ES-I3 (cell line): ENCODE results near the gene XPA.

Source experiments
- H3K36me3 ChIP-seq: 2 replicates; pipeline ENCODE4 v1.6.1; 2013; ENCODE audit warnings: mild to moderate bottlenecking, low read length, control low read depth, moderate library complexity; ENCODE audit not compliant: insufficient read depth
- H3K4me1 ChIP-seq: 2 replicates; pipeline ENCODE4 v1.6.1; 2013; ENCODE audit warnings: mild to moderate bottlenecking, control low read depth, low read length; ENCODE audit not compliant: insufficient read depth
- H3K9ac ChIP-seq: 2 replicates; pipeline ENCODE4 v1.6.1; 2013; ENCODE audit warnings: low read depth, mild to moderate bottlenecking, low read length, moderate library complexity
- H3K9me3 ChIP-seq: 2 replicates; pipeline ENCODE4 v1.6.1; 2013; ENCODE audit warnings: mild to moderate bottlenecking, low read length, moderate library complexity; ENCODE audit not compliant: control insufficient read depth, insufficient read depth

XPA gene

DNA sequence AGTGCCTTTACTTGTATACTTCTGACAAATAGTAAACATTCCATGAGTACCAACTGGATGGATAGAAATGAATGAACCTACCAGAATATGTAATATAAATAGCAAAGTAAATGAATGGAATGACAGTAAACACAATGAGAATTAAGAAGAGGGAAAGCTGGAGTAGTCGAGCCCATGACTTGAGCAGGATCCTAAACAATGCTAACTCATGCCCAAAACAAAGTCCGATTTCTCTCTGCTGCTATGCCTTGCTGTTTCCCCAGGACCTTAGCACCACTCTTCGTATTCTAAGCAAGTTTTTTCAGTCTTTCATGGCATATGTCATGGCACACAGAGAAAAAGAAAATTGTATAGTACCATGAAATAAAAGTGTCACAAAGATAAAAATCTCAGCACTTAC lies 1.8 kb downstream of the XPA start:
- Histone ChIP-seq H3K4me1 (peaks cover 9% of the 10 kb centered on the region; the same call in 1 of the 2 replicates), H3K9me3 (no peaks in the 10 kb centered on the region), H3K9ac (no peak overlapping the region), H3K36me3 (no peaks in the 10 kb centered on the region)

DNA sequence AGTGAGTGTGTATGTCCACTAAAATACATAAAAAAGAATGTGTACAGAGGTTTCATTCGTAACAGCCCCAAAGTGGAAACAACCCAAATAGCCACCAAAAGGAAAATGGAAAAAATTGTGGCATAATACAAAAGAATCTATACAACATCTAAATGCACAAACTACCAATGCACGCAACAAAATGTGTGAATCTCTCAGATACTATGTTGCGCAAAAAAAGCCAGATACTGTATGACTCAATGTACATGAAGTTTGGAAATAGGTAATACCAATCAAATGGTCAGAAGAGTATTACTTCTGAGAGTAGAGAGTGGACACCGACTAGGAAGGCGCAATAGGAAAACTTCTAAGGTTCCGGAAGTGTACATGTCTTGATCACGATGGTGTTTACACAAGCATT lies 2.4 kb downstream of the XPA start:
- Histone ChIP-seq H3K4me1 (peaks cover 9% of the 10 kb centered on the region; the same call in 1 of the 2 replicates), H3K9me3 (no peaks in the 10 kb centered on the region), H3K9ac (no peak overlapping the region)

GRCh38 chr9:97689401-97690180 lies 7.5 kb downstream of the XPA start:
- Histone ChIP-seq H3K9me3 (no peaks in the 10 kb centered on the region), H3K4me1 (no peaks in the 10 kb centered on the region), H3K9ac (no peak overlapping the region), H3K36me3 (no peaks in the 10 kb centered on the region; the same call in 1 of the 2 replicates)

More for the DNA sequence above, 2.4 kb downstream of the XPA start:
- H3K36me3 ChIP-seq = no peaks in the 10 kb centered on the region

DNA sequence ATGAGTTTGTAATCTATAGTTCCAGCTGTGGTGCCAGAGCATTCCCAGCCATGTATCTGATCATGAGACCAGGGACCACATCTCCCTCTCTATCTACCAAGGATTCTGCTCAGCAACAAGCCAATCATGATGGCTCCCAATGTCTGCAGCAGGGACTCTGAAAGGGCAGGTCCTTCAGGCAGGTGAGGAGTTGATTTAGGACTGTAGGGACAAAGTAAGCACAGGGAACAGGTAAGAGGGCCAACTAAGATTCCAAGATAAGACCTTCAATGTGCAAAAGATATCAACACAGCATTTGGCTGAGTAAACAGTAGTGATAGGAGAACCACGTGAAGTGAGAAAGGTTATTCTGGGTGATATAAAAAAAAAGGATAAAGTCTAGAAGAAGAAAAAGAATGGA lies 8.5 kb downstream of the XPA start:
- Histone ChIP-seq H3K9me3 (no peaks in the 10 kb centered on the region), H3K4me1 (no peaks in the 10 kb centered on the region), H3K9ac (no peak overlapping the region), H3K36me3 (peaks cover 4% of the 10 kb centered on the region; the same call in 1 of the 2 replicates)

GRCh38 chr9:97682242-97682641 lies 14.9 kb downstream of the XPA start:
- H3K9ac ChIP-seq = no peak overlapping the region
- 0 out of 2 replicates have a peak, but pooled peaks cover 4% of the 10 kb centered on the region for H3K36me3 ChIP-seq
- no peaks in the 10 kb centered on the region for H3K4me1 ChIP-seq
- H3K9me3 ChIP-seq = no peaks in the 10 kb centered on the region

DNA sequence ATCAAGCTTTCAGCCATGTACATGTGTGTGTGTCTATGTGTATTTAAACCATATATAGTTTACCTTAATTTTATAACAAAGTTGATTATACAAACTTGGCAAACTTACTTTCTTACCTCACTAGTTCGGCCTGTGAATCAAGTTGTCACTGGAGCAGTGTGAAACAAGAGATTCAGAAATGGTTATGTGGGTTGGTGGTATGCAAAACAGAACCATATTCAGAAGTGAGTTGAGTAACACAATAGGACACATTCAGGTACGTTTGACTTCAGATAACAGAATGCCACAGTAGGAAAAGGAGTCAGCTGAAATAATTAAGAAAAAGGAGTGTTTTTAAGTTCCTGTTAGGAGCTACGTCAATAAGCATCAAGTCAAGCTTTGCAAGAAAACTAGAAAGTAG lies 21.5 kb downstream of the XPA start:
- Histone ChIP-seq H3K36me3 (peaks cover 35% of the 10 kb centered on the region), H3K4me1 (no peaks in the 10 kb centered on the region), H3K9ac (no peak overlapping the region), H3K9me3 (no peaks in the 10 kb centered on the region)

DNA sequence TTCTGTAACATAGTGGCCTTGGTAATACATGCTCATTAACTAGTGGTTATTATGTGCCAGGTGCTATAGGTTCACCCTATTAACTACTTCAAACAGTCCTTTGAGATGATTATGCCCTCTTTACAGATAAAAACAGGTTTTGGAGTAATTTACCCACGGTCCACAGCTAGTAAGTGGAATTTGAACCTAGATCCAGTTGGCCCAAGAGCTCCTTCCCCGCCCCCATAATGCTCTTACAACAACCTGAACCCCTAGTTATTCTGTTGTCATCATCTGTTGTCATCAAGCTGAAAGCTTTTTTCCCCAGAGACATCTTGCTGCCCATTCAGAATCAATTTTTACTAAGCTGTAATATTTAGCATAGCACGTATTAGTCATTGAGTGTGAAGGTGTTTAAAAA lies 23.2 kb downstream of the XPA start:
- Histone ChIP-seq H3K4me1 (no peaks in the 10 kb centered on the region), H3K9ac (no peak overlapping the region), H3K36me3 (peaks cover 45% of the 10 kb centered on the region), H3K9me3 (no peaks in the 10 kb centered on the region)

DNA sequence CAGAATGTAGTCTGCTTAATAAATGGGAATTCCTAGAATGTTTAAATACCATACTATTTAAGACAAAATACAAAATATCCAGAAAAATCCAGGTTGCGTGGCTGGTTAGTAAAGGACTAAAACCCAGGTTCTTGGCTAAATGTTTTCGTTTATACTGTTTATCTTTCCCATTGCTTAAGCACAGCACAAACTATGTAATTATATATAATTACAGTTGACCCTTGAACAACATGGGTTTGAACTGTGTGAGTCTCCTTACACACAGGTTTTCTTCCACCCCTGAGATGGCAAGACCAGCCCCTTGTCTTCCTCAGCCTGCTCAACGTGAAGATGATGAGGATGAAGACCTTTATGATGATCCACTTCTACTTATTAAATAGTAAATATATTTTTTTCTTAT lies 24.7 kb downstream of the XPA start:
- Histone ChIP-seq H3K9me3 (no peaks in the 10 kb centered on the region), H3K9ac (no peak overlapping the region), H3K4me1 (no peaks in the 10 kb centered on the region), H3K36me3 (peaks cover 51% of the 10 kb centered on the region)

DNA sequence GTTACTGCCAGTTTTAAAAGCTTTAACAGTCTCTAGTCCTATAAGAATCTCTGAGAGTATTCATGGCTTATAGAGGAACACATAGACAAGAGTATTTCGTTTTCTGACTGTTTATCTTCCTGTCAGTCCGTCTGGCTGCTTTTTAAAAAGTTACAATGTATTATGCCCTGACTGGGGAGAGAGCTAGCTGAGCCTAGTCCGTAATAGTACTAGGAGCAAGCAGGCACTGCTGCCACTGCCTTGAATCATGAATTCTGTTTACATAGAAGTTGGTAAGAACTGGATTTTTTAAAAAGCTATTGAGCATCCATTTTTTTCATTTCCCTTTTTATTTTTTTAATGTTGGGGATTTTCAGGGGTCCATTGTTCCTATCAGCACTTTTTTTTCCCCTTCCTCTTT lies 26.6 kb downstream of the XPA start:
- H3K9ac ChIP-seq = no peak overlapping the region
- no peaks in the 10 kb centered on the region for H3K4me1 ChIP-seq
- H3K36me3 ChIP-seq = peaks cover 59% of the 10 kb centered on the region
- no peaks in the 10 kb centered on the region for H3K9me3 ChIP-seq

GRCh38 chr9:97668485-97668884 lies 28.7 kb downstream of the XPA start:
- peaks cover 58% of the 10 kb centered on the region for H3K36me3 ChIP-seq
- H3K4me1 ChIP-seq = no peaks in the 10 kb centered on the region
- H3K9me3 ChIP-seq = no peaks in the 10 kb centered on the region
- H3K9ac ChIP-seq = no peak overlapping the region

GRCh38 chr9:97666907-97667686 lies 30.0 kb downstream of the XPA start:
- Histone ChIP-seq H3K4me1 (no peaks in the 10 kb centered on the region), H3K9ac (no peak overlapping the region), H3K36me3 (peaks cover 49% of the 10 kb centered on the region), H3K9me3 (no peaks in the 10 kb centered on the region)

DNA sequence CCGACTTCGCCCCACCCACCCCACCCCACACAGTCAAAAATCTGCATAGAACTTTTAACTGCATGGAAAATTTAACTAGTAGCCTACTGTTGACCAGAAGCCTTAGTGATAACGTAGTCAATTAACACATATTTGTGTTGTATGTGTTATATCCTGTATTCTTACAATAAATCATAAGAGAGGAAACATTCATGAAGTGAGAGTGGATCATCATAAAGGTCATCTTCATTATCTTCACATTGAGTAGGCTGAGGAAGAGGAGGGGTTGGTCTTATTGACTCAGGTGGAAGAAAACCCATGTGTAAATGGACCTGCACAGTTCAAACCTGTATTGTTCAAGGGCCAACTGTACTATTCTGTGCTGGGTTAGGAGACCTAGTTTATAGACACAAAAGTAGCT lies 31.4 kb downstream of the XPA start:
- H3K9me3 ChIP-seq = no peaks in the 10 kb centered on the region
- H3K4me1 ChIP-seq = no peaks in the 10 kb centered on the region
- peaks cover 47% of the 10 kb centered on the region for H3K36me3 ChIP-seq
- no peak overlapping the region for H3K9ac ChIP-seq

GRCh38 chr9:97660847-97661246 lies 36.3 kb downstream of the XPA start:
- H3K36me3 ChIP-seq = peaks cover 39% of the 10 kb centered on the region
- no peaks in the 10 kb centered on the region for H3K4me1 ChIP-seq
- H3K9ac ChIP-seq = no peak overlapping the region
- H3K9me3 ChIP-seq = no peaks in the 10 kb centered on the region

- H3K36me3 ChIP-seq = peaks cover 39% of the 10 kb centered on the region
- no peaks in the 10 kb centered on the region for H3K4me1 ChIP-seq
- no peaks in the 10 kb centered on the region for H3K9me3 ChIP-seq
- no peak overlapping the region for H3K9ac ChIP-seq
These were observed 36.8 kb downstream of the XPA start for GRCh38 chr9:97660340-97660739.

DNA sequence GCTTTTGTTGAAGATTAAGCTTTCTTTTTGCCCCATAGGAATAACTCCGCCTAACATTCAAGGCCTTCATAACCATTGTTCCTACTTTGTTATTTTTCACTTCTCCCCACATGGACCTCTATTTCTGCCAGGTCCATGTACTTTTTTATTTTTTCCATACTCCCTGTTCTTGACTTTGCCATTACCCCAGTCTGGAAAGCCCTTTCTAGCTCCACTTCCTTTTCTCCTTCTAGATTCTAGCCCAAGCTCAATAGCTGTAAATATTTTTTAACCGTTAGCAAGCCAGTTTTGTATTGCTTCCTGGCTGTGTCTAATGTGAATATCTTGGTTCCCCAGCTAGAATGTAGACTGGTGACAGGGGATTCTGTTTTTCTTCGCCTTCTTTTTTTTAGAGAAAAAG lies 37.4 kb downstream of the XPA start:
- H3K9me3 ChIP-seq = no peaks in the 10 kb centered on the region

More for the DNA sequence above, 37.4 kb downstream of the XPA start:
- Histone ChIP-seq H3K4me1 (no peaks in the 10 kb centered on the region), H3K9ac (no peak overlapping the region), H3K36me3 (peaks cover 38% of the 10 kb centered on the region)
